NOMO-1 treated with dmso at 0.1 percent for 144 hours (cell line): Measurements from ENCODE around the gene CEP164.
"Not testable (repeated sequence)": the region's sequence is repeated elsewhere in the genome, so short reads cannot be mapped to it uniquely, and the experiment has no call there.

ENCODE experiments used
- DNase-seq: peaks from one replicate; lab custom pipeline; 2025; ENCODE audit not compliant: unreplicated experiment; lab: John Stamatoyannopoulos, UW

The CEP164 gene

DNA sequence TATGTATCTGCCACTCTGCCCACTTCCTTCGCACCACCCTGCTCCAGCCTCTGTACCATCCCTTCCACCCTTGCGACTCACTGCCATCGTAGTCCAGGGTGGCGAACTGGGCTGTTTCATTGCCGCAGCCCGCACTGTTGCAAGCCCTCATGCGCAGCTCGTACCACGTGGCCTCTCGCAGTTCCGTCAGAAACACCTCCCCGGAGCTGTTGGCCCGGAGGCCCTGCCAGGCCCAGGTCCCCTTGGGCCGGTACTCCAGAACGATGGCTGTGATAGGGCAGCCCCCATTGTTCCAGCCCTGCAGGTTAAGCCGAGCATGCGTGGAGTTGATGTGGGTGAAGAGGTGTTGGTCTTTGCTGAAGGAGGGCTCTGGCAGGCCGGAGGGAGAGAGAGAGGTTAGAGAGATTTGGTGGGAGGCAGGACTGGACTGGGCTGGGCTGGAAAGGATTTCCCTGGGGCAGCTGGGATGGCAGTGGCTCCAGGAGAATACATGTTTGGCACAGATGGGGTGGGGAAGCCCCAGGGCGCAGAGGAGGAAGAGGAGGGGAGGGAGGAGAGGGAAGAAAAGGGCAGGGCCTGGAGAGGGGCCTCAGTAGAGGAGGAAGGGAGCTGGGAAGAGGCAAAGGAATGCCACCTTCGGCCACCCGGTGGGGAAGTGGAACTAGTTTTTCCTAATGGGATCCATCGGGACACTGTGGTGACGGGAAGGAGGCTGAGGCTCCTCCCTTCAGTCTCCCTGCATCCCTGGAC is 109.6 kb downstream of the CEP164 start:
- DNase-seq = no peak

DNA sequence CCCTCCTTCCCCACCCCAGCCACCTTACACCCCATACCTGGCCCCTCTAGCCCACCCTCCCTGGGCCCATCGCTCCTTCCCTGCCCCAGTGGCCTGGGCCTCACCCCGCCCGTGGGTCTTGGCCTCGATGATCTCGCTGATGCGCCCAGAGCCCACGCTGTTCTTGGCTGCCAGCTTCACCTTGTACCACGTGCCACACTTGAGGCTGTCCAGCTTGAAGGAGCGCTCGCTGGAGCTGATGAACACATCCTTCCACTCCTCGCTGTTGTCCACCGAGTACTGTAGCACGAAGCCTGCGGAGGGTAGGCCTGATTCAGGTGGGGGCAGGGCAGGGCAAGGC is 110.1 kb downstream of the CEP164 start:
- no peak for DNase-seq

DNA sequence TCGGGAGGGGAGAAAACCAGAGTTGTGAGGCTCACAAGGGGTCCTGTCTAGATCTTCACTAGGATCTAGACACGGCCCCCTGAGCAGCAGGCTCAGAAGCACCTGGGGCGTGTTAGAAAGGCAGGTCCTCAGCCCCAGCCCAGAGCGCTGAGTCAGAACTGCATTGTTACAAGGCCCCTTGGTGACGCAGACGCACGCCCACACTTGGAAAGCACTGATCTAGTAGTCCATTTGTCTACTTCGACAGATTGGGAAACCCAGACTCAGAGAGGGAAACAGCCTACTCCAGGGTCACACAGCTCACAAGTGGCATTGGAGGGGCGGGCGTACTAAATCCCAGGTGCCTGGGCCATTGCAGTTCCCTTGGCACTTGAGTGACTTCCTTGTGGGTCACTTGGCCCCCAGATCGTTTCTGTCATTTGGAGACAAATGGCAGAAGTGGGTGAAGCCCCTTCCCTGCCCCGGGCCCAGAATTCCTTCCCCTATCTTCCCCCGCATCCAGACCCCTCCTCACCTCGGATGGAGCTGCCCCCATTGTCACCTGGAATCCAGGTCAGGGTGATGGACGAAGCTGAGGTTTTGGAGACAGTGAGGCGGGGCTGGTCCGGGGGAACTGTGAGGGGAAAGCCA is 110.8 kb downstream of the CEP164 start:
- DNase-seq = no peak

DNA sequence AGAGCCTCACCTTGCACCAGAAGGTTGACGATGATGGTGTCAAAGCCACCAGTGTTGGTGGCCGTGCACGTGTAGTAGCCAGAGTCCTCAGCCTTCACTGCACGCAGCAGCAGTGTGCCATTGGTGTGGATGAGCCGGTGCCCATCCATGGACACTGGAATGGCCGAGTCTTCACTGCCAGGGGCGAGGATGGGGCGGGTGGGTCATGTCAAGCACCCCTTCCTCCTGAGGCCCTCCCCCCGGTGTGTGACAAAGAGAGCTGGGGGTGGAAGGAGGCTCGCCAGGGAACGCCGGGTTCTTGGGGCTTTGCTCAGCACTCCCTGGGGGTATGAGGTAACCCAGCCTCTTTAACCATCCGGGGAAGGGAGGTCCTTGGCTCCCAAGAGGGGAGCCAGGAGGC is 111.6 kb downstream of the CEP164 start:
- DNase-seq = no peak

DNA sequence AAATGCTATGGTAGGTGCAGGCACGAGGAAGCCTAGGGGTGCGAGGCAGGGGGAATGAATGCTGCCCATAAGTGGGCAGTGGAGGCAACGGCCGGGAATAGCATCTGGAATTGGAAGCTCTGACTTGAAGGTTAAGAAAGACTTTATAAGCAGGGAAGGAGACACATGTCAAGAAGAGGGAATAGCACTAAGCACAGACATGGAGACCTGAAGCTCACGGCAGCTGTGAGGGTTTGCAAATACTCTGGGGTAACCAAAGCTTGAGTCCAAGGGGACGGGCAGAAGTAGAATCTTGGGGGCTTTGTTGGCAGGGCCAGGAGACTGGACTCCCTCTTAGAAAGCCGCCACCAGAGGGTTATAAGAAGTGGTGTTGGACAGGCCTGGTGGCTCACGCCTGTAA is 112.6 kb downstream of the CEP164 start:
- DNase-seq = no peak

DNA sequence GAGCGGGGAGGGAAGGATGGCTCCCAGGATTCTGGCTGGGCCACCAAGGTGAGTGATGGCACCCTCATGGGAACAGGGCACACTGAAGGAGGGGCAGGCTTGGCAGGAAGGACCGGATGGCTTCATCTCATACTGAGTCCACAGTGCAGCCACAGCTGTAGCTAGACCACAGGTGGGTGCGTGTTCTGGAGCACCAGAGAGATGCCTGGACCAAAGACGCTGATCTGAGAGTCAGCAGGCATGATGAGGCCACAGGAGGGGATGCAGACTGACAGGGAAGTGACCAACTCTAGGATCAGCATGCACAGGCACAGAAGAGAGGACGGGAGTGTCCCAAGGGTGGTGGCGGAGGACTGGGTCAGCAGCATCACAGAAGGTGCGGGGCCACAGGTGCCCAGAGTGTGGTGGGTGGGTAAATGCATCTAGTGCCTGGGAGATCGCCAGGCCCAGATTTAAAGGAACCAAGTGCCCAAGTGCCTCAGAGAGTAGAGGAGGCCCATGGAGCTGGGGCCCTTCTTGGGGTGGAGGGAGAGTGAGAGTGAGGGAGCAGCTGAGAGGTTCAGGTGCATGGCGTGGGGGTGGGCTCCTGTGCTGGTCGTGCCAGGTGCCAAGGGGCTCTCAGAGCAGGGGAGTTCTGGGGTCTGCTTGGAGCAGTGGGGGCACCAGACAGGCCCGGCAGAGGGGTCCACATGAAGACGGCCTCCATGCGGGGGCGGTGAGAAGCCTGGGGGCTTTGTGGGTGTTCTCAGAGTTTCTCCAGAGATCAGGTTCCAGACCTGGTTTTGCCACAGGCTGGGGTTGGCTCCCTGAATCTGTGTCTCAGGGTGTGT is 113.7 kb downstream of the CEP164 start:
- no peak for DNase-seq

DNA sequence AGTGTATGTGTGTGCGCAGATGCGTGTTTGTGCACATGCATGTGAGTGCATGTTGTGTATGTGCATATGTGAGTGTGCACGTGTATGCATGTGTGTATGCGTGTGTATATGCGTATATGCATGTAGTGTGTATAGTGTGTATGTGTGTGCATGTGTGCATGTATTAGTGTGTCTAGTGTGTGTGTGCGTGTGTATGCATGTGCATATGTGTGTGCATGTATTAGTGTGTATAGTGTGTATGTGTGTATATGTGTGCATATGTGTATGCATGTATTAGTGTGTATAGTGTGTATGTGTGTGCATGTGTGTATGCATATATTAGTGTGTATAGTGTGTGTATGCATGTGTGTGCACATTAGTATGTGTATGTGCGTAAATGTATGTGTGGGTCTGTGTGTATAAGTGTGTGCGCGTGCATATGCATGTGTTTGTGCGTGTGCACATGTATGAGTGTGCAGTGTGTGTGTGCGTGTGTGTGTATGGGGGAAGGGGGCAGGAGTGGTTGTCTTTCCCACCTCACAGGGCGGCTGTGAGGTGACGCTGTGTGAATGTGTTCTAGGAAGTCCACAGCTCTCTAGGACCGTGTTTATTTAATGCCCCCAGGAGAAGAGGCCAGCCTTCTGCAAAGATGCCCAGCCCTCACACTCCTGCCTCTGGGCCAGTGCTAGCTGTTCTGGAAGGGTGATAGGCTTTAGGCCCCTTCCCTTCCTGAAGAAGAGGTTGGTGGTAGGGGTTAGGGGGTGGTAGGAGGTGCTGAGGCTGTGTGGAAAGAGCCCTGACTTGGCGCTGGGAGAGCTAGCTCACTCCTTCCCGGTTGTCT is 114.6 kb downstream of the CEP164 start:
- DNase-seq = no peak

DNA sequence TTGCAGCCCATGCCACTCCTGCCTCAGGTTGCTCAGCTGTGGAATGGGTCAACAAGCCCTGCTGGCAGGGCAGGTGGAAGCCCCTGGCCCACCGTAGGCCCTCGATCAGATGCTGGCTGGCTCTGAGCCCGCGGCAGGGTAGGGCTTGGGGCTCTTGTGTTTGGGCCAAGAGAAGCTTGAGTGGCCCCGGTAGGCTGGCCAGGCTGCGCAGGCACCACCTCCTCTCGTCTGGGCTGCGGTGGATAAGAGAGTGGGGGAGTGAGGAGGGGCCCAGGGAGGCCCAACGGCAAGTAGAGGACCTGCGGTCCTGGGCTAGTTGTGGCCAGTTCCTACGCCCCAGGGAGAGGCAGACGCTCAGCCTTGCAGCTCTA is 115.2 kb downstream of the CEP164 start:
- no peak for DNase-seq

DNA sequence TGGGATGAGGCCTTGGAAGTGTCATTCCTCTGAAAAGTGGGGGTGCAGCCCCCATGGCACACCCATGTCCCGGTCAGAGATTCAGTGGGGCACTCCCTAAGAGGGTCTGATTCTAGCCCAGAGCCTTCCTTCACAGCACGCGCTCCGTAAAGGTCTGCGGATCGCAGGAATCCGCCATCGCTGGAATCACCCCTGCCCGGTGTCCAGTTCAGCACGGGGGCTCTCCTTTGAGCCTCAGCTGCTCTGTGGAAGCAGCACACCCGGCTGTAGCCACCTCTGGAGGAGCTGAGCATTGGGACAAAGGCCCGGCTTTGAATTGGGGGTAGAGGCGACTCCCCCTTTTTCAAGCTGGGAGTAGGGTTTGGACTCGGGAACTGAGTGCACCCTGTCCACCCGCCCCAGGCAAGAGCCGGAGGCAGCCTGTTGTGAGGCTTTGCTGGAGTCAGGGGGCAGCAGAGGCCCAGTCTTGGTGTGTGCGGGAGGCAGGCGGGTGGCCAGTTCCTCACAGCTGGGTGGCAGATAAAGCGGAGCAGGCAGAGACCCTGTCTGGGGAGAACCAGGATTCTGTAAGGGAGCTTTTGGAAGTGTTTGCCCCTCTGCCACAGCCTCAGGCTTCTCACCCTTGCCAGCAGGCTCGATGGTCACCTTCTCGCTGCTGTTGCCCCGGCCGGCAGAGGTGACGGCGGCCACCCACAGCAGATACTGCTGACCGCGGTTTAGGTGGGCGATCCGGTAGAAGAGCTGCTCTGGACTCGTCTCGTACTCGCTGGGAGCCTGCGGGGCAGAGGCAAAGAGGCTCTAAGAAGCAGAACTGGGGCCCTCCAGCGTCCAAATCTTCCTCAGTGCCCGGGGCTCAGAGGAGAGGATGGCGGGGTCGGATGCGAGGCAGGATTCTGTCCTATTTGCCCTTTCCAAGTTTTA is 115.9 kb downstream of the CEP164 start:
- no peak for DNase-seq

DNA sequence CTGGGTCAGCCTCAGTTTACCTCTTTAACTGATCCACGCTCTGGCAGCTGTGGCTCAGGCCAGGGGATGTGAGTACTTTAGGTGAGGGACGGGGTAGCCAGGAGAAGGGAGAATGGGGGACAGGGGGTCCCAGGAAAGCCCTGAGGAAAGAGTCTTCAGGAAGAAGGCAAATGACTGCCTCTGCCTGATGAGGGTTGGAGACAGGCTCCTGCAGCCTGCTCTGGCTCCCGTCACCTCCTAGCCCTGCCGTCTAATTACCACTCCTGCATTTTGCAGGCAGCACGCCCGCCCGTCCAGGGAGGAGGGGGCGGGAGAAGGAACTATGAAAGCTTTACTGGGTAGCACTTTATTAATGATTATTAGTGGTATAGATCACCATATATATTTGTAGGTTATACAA is 116.6 kb downstream of the CEP164 start:
- DNase-seq = no peak

DNA sequence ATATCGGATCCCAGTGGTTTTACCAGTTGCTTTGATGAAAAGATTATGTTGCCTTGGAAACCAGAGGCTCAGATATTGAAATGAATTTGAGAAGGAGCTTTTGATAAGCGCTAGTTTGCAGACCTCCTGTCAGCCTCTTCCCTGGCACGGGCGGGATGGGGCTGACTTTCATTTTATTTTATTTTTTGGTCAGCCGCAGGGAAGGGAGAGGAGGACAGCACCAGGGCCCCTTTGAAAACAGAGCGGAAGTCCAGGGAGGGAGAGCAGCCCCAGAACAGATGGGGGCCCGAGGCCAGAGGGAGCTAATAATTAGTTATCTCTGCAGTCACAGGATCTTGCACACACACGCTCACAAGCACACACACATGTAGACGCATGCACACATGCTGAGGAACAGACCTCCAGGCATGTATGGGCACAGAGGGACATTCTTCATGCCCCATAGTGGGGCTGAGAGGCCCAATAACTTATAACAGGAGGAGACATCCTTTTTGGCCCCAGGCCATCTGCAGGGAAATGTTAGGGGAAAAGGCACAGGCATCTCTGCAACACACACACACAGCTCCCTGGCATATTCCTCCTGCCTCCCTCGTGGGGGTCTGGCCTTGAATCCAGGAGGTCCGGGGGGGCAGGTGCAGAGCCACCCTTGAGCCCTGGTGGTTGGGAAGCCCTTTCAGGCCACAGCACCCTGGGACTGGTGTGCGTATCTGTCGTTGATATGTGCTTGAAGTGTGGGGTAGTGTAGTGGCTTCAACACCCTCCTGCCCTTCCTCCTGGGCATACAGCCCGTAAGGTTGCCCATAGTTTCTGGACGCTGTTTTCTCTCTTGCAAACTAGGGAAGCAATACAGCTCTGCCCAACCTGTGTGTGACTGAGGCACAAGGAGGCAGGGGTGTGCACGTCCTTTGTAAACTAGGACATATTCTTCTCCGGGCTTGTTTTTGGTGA is 117.3 kb downstream of the CEP164 start:
- DNase-seq = no peak

DNA sequence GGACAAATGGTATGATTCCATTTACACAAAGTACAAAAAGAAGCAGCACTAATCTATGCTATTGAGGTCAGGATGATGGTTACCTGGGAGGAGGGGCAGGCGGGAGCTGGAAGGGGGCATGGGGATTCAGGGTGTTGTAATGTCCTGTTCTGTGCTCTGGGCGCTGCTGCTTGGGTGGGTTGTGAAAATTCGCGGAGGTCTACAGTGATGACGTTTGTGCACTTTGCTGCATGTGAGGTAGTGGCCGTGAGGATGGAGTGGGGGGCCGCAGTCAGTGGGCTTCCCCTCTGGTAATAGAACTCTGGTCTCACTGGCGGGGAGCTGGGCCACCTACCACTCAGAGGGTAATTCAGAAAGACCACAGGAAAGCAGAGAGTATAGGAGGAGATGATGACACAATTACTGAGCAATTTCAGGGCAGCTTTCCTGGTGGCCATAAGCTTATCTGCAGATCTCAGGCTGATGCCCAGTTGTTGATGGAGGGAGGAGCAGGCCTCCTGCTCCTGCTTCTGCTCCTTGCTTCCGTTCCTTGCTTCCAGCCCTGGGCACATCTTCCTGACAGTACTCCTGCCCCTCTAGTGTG is 121.5 kb downstream of the CEP164 start:
- no peak for DNase-seq

DNA sequence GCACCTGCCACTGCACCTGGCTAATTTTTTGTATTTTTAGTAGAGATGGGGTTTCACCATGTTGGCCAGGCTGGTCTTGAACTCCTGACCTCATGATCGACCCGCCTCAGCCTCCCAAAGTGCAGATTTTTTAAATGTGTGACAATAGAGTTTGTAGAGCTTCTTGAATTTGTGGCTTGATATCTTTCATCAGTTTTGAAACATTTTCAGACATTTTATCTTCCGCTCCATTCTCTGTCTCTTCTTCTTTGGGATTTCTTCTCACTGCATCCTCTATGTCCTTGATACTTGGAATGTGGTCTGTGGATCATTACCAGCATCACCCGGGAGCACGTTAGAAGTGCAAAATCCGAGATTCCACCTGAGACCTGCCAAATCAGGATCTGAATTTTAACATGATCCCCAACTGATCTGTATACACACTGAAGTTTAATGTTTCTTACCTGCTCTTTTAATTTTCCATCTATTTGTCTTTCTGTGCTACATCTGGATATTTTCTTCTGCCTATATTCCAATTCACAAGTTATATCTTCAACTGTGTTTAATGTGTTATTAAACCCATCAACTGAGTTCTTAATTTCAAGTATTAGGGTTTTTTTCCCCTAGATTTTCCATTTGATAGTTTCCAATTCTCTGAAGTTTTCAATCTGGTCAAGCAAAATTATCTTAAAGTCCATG is 126.4 kb downstream of the CEP164 start:
- DNase-seq = no peak

DNA sequence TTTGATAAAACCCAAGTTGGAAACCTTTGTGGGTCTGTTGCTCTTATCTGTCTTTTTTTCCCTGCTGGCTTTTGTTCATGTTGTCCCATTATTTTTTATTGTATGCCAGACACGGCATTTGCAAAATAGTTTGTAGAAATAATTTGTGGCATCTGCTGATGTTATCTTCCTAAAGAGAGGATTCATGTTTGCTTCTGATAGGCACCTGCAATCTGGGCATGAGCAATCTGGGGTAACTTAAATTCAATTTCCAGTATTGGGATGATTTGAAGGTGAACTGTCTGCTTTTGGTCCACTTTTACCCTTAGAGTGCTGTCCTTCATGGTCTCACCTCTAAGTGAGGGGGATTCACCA is 126.9 kb downstream of the CEP164 start:
- no peak for DNase-seq

DNA sequence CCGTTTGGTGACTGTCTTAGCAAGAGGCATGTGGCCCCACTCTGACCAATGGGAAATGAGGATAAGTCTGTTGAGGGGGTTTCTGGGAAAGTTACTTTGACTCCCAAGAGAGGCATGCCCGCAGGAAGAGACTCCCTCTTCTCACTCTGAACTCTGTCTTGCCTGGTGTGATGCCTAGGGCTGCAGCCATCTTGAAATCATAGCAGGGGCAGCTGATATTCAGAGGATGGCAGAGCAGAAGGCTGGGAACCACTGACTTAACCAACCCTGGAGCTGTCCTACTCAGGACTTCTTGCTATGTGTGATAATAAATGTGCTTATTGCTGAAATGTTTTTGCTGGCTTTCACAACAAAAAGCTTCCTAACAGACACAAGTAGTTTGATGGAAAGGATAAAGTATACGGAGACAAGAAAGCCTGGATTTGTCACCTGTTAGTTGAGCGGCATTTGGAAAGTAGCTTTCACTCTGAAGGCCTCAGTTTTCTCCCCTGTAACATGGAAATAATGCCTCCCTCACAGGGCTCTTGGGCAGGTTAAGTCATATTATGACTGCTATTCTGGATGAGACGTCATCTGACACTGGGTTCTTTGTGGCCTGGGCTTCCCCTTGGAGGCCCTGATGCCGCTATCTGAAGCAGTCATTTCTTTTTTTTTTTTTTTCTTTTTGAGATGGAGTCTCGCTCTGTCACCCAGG is 128.5 kb downstream of the CEP164 start:
- DNase-seq = no peak

DNA sequence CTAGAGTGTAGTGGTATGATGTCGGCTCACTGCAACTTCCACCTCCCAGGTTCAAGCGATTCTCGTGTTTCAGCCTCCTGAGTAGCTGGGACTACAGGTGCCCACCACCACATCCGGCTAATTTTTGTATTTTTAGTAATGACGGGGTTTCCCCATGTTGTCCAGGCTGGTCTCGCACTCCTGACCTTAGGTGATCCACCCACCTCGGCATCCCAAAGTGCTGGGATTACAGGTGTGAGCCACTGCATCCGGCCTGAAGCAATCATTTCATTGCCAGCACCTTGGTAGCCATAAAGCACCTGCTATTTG is 129.0 kb downstream of the CEP164 start:
- DNase-seq = not testable (repeated sequence)

DNA sequence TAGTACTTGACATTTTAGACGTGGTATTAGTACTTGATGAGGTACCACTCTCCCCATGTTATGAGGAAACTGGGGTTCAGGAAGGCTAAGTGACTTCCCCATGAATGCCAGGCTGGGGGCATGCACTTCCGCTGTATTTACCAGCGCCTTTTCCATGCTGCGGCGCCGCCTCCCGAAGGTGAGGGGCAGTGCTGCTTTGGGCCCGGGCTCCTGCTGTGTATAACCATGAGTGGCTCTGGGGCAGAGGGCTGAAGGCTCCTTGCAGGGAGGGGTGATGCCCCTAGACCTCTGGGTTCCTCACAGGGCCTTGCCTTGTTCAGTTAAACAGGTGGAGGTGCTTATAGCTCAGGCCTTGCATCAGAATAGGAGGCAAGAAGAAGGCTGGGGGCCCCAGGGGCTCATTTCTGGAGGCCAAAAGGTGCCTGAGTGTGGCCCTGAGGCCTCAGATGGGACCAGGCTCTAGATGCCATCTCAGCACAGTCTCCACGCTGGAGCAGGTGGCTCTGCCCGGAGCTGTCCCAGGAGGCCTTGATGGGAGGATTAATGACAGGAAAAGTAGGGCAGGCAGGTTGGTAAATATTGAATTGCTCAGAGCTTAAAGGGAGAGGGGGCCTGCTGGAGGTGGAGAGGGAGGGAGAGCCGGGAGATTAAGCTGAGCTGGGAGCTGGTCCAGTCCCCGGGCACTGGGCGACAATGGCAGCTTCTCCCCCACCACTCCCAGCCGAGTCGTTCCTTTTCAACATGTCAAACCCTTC is 129.6 kb downstream of the CEP164 start:
- DNase-seq = no peak
